WTC11 (cell line): Measurements from ENCODE around the gene NDC1. TPM values are rescaled to one million over a fixed set of nuclear protein-coding genes. Genes with fewer than 3 reads are reported as not detected.

Experiments
- total RNA-seq: library from RNA; stranded (reverse); gene quantifications from 3 replicates; pipeline ENCODE4 v1.2.3, GENCODE V29; 2021

Gene NDC1
- total RNA-seq, 1 experiment from 2014 or later: 52.4 TPM

Other genes starting within 250 kb of the NDC1 start
- gene GLIS1, start 99.1 kb downstream of the NDC1 start, total RNA-seq: 0.18 to 0.24 TPM (median 0.18 TPM) in 3 replicates
- 21.9 to 28.6 TPM (median 25.9 TPM) in 3 replicates for gene YIPF1, start 51.5 kb upstream of the NDC1 start, total RNA-seq
- gene DIO1, start 55.9 kb upstream of the NDC1 start, total RNA-seq: 0.23 TPM in 1 of 3 replicates, not detected in the others
- 22.6 to 27.9 TPM (median 26.3 TPM) in 3 replicates for gene IFT25, start 107.4 kb upstream of the NDC1 start, total RNA-seq
- 38.1 to 39.1 TPM (median 38.6 TPM) in 3 replicates for gene LRRC42, start 108.1 kb upstream of the NDC1 start, total RNA-seq
- gene LDLRAD1, start 179.9 kb upstream of the NDC1 start, total RNA-seq: 0.09 to 0.16 TPM in 2 of 3 replicates, not detected in the other
- gene TMEM59, start 214.9 kb upstream of the NDC1 start, total RNA-seq: 122 to 133 TPM (median 128 TPM) in 3 replicates
- 4.7 to 6.9 TPM (median 6.3 TPM) in 3 replicates for gene TCEANC2, start 215.3 kb upstream of the NDC1 start, total RNA-seq